Prostate gland (tissue), 2 donors: ENCODE measurements around the gene GTPBP6. TPM values are rescaled to one million over a fixed set of nuclear protein-coding genes. Genes with fewer than 3 reads are reported as not detected.

Experiments used
- DNase-seq: peaks from one replicate; pipeline ENCODE4 v3.0.0-alpha.2; 2019; ENCODE audit warnings: low spot score
- H3K27ac ChIP-seq, 2 donors: fragments of 200-600 bp; sonication (generic); 2 replicates each; pipeline ENCODE4 v1.5.1; 2017 to 2019
- H3K27me3 ChIP-seq: fragments of 200-600 bp; sonication (generic); replicated peaks from 2 replicates; pipeline ENCODE4 v1.5.1; 2019; ENCODE audit not compliant: insufficient read depth
- H3K36me3 ChIP-seq, 2 donors: fragments of 200-600 bp; sonication (generic); 1 replicate in 1 of 2; 2 replicates in 1 of 2; pipeline versions ENCODE4 v1.5.1 to v1.8.1; 2017 to 2019
- H3K4me1 ChIP-seq: fragments of 200-600 bp; sonication (generic); replicated peaks from 2 replicates; pipeline ENCODE4 v1.5.1; 2019
- H3K4me3 ChIP-seq, 2 donors: fragments of 200-600 bp; sonication (generic); 2 replicates each; pipeline ENCODE4 v1.5.1; 2017 to 2019
- H3K9me3 ChIP-seq: fragments of 200-600 bp; sonication (generic); 2 replicates; pipeline ENCODE4 v1.5.1; 2017
- CTCF ChIP-seq, 4 experiments: fragments of 200-600 bp in 2 of 4; fragments of 450-650 bp in 2 of 4; sonication (generic) in 2 of 4; IDR thresholded peaks; 1 replicate in 3 of 4; 2 replicates in 1 of 4; pipeline ENCODE4 v1.5.1; 2016 to 2019; ENCODE audit warnings: antibody characterized with exemption in 4 of 4, mild to moderate bottlenecking in 2 of 4, moderate library complexity in 2 of 4
- POLR2A ChIP-seq: fragments of 450-650 bp; IDR thresholded peaks from one replicate; pipeline ENCODE4 v1.6.1; 2016; ENCODE audit warnings: antibody characterized with exemption, mild to moderate bottlenecking
- POLR2AphosphoS5 ChIP-seq: sonication (generic); formaldehyde crosslinking; IDR thresholded peaks from one replicate; pipeline ENCODE4 v1.6.1; 2017; ENCODE audit warnings: antibody characterized with exemption
- WGBS: methylation state at CpG from one replicate; pipeline ENCODE4 v1.1.5; 2018; 5-methylcytosine and 5-hydroxymethylcytosine counted together
- intact Hi-C: fragments of 100-400 bp; cut with DNase I; formaldehyde crosslinking; loops from one replicate; pipeline ENCODE4 v1.14.2; 2022
- total RNA-seq, 2 donors: library from RNA; depleted of rRNA; stranded (reverse); fragments of >200 nt; gene quantifications; one replicate each; pipeline ENCODE4 v1.1.0, GENCODE V29; 2016

Gene GTPBP6
- total RNA-seq, 2 donors from 2014 or later = 43.9 to 69.6 TPM

- no peaks in the 10 kb centered on the region for H3K27me3 ChIP-seq
- WGBS = 96% methylated on average over 47 of the region's 47 CpGs
- no peaks in the 10 kb centered on the region for H3K9me3 ChIP-seq
- H3K4me1 ChIP-seq = no peaks in the 10 kb centered on the region
- DNase-seq = no peak
- H3K27ac ChIP-seq = no peak overlapping the region
- TF ChIP-seq CTCF (IDR thresholded peaks at IDR 0.05) = no peak
- no peak for TF ChIP-seq POLR2AphosphoS5
- TF ChIP-seq POLR2A = no peak
- intact Hi-C loops = no loop called here
- no peaks in the 10 kb centered on the region for H3K36me3 ChIP-seq
- no peak overlapping the region for H3K4me3 ChIP-seq
Observed at GRCh38 chrX:334971-335757, 16.6 kb upstream of the GTPBP6 start.

GRCh38 chrX:334331-334891, 15.8 kb upstream of the GTPBP6 start:
- no peak for DNase-seq
- Histone ChIP-seq H3K27me3 (no peaks in the 10 kb centered on the region), H3K4me3 (no peak overlapping the region), H3K27ac (no peak overlapping the region), H3K36me3 (no peaks in the 10 kb centered on the region), H3K4me1 (no peaks in the 10 kb centered on the region), H3K9me3 (no peaks in the 10 kb centered on the region)
- whole genome bisulfite sequencing = 96% methylated on average over 51 of the region's 53 CpGs
- TF ChIP-seq POLR2AphosphoS5 = no peak
- TF ChIP-seq POLR2A = no peak
- TF ChIP-seq CTCF (IDR thresholded peaks at IDR 0.05) = no peak
- intact Hi-C loops = no loop called here

GRCh38 chrX:333611-334311, 15.2 kb upstream of the GTPBP6 start:
- Histone ChIP-seq H3K9me3 (no peaks in the 10 kb centered on the region), H3K27ac (no peak overlapping the region), H3K4me1 (no peaks in the 10 kb centered on the region), H3K4me3 (no peak overlapping the region), H3K36me3 (no peaks in the 10 kb centered on the region), H3K27me3 (no peaks in the 10 kb centered on the region)
- intact Hi-C loops = no loop called here
- TF ChIP-seq POLR2AphosphoS5 = no peak
- no peak for TF ChIP-seq POLR2A
- no peak for TF ChIP-seq CTCF (IDR thresholded peaks at IDR 0.05)
- 93% methylated on average over 44 of the region's 51 CpGs for WGBS
- DNase-seq = no peak

- no peak for TF ChIP-seq CTCF (IDR thresholded peaks at IDR 0.05)
- TF ChIP-seq POLR2A = no peak
- TF ChIP-seq POLR2AphosphoS5 = no peak
- DNase-seq = no peak
- Histone ChIP-seq H3K9me3 (no peaks in the 10 kb centered on the region), H3K4me3 (no peak overlapping the region), H3K27ac (no peak overlapping the region), H3K4me1 (no peaks in the 10 kb centered on the region), H3K27me3 (no peaks in the 10 kb centered on the region), H3K36me3 (no peaks in the 10 kb centered on the region)
- WGBS = 93% methylated on average over 31 of the region's 33 CpGs
- intact Hi-C loops = no loop called here
Observed at GRCh38 chrX:332916-333610, 14.5 kb upstream of the GTPBP6 start.
